Activated T-cell treated with anti-CD3 and anti-CD28 coated beads for 48 hours (primary cell): Measurements from ENCODE around the gene ARHGAP40.
"Not testable (repeated sequence)": the region's sequence is repeated elsewhere in the genome, so short reads cannot be mapped to it uniquely, and the experiment has no call there.

ENCODE experiments used
- DNase-seq: peaks from one replicate; pipeline ENCODE4 v3.0.0-alpha.2; 2020; ENCODE audit warnings: low read depth

ARHGAP40 gene

DNA sequence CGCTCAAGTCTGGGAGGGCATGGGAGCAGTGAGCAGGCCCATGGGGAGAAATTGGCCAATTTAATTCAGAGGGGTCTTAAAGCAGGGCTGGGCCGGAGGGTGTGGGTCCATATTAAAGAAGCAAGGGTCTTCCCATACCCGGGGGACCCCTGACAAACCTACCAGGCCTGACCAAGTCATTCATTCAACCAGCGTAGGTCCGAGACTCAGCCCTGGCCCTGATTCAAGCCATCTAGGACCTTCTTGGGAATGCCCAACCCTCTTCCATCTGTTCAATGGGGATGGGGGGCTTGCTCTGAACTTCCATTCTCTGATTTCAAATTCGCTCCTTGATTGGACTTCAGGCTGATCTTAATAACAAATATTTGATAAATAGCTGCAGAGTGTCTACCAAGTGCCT is 13.3 kb upstream of the ARHGAP40 start:
- no peak for DNase-seq

DNA sequence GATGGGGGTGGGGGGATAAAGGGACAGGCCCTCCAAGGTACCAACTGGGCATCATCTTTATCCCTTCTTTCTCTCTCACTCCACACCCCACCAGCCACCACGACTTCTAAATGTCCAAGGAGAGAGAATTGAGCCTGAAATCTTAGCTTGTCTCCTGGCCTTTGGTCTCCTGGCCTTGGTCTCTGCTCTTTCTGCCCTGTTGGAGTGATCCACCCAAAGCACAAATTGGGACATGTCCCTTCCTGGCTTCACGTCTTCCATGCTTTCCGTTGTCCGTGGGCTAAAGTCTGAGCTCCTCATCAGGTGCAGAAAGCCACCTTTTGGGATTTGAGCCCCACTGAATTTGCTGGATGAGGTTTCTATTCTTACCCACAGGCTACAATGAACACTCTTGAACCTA is 12.3 kb upstream of the ARHGAP40 start:
- no peak for DNase-seq

DNA sequence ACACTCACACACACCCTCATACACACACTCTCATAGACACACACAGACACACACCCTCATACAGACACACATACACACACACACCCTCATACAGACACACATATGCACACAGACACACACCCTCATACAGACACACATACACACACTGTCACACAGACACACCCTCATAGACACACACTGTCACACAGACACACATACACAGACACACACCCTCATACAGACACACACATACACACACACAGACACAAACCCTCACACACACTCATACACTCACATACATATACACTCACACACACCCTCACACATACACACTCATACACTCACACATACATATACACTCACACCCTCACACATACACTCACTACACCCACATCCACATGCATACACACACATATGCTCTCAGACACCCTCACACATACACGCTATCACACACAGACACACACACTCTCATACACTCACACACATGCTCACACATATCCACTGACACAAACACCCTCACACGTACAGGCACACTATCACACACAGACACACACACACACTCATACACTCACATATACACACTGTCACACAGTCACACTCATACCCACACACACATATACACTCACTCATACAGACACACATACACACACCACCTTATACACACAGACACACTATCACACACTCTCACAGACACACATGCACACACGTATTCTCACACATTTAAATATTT is 11.5 kb upstream of the ARHGAP40 start:
- DNase-seq: no peak

DNA sequence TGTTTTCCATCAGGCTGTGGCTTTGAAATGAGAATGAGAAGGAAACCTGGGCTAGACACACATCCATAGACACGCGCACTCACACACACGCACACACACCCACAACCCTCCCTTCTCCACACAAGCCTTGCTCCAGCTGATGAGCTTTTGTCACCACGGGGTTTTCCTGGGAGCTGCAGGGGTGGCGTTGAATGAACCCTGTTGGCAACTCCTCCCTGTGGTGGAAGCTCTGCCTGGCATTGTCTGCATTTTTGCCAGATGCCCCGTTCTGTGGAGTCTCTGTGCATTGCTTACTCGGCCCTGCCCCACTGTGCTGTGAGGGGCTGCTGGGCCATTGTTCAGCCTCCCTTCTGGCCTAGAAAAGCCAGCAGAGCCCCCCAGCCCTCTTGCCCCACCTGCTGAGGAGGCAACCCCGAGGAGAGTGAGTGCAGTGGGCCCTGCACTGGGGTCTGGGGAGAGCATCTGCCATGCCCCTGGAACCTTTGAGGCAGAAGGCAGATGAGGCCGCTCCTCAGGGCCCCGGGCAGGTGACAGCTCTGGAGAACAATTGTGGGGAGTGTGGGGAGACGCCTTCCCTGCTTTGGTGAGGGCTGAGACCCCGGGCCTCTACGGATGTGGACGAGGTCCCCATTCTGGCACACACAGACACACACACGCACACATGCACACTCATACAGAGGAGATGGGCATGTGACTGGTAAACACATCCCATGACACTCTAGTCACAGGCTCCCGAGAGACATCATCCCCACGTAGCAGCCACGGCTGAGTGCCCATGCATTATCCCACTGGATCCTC is 10.7 kb upstream of the ARHGAP40 start:
- DNase-seq: no peak

DNA sequence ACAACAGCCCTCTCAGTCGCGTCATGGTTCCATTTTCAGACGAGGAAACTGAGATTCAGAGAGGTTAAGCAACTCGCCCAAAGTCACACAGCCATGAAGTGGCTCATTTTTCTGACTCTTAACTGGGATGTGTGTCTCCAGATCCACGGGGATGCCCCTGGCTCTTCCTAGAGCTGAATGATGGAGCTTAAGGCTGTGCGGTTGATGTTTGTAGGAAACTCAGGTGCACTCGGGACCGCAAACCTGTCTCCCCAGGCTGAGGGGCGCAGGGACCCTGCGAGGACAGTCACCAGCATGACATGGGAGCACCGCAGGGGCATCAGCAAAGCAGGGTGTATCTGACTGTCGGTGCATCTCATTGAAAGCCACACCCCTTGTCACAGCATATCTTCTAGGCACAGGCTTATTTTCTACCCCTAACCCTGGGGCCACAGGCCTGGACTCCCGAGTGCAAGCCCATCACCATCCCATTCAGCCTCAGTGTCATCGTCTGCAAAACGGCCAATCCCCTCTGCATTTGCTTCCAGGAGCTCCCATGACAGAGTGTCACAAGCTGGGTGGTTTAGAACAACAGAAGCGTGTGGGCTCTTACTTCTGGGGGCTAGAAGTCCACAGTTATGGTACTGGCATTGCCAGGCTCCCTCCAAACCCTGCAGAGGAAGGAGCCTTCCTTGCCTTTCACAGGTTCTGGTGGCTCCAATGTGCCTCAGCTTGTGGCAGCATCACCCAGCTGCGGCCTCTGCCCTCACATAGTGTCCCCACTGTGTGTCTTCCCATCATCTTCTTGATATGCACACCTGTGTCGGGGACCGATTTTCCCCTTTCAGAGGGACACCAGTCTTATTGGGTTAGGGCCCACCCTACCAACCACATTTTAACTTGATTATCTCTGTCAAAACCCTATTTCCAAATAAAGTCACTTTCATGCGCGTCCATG is 9.9 kb upstream of the ARHGAP40 start:
- no peak for DNase-seq

DNA sequence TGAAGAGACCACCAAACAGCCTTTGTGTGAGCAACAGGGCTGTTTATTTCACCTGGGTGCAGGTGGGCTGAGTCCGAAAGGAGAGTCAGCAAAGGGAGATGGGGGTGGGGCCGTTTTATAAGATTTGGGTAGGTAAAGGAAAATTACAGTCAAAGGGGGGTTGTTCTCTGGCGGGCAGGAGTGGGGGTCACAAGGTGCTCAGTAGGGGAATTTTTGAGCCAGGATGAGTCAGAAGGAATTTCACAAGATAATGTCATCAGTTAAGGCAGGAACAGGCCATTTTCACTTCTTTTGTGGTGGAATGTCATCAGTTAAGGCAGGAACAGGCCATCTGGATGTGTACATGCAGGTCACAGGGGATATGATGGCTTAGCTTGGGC is 9.2 kb upstream of the ARHGAP40 start:
- not testable (repeated sequence) for DNase-seq

DNA sequence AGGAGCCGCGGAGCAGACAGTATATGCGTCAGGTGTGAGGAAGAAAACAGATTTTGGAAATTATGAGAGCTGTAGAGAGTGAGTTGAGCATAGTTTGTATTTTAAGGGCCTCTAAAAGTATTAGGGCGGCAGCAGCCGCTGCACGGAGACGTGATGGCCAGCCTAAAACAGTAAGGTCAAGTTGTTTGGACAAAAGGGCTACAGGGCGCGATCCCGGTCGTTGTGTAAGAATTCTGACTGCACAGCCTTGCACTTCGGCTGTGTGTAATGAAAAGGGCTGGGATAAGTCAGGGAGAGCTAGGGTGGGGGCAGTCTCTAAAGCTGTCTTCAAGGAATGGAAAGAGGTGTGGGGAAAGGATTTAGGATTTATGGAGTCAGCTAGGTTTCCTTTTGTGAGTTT is 7.3 kb upstream of the ARHGAP40 start:
- not testable (repeated sequence) for DNase-seq

DNA sequence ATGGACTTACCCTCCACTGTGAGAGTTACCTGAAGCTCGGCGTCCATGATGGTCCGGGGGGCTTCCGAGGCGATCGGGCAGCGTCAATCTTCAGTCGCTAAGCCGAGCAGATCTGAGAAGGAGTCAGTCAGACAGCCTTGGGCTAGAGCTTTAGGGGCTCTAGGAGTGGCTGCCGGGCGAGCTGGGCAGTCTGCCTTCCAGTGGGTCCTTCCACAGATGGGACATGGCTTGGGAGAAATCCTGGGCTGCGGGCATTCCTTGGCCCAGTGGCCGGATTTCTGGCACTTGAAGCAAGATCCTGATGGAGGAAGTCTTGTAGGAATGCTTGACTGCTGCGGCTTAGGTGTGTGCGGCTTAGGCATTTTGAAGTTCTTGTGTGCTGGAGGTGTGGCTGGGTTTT is 5.7 kb upstream of the ARHGAP40 start:
- not testable (repeated sequence) for DNase-seq

DNA sequence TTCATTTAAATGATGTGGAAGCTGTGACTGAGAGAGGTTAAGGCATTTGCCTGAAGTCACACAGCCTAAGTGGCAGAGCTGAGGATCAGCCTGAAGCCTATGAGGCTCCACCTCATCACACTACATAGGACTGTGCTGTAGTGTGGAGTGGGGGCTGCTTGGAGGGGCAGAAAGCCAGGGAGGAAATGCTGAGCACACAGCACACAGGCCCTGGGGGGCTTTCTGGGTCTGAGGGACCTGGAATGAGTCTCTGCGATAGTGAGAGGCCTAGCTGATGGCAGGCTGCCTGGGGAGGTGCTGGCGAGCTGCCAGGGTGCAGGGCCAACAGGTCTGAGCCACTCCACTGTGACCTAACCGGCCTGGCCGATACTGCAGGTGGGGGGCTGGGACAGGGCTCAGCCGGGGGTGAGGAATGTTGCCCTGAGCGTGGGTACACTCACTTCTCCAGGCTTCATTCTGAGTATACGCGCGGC is 2.2 kb upstream of the ARHGAP40 start:
- no peak for DNase-seq

DNA sequence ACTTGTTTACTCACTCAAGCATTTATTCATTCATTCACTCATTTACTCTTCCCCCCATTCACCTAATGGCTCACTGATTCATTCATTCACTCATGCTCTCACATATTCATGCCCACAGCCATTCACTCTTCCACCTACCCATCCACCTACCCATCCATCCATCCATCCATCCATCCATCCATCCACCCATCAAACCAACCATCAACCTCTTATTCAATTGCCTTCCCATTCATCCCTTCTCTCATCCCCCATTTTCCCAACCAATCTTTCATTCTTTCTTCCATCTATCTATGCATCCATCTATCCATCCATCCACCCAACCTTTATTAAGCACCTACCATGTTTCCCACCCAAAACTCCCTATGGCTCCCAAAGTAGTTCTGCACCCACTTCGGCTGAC is 1.6 kb upstream of the ARHGAP40 start:
- DNase-seq: no peak

DNA sequence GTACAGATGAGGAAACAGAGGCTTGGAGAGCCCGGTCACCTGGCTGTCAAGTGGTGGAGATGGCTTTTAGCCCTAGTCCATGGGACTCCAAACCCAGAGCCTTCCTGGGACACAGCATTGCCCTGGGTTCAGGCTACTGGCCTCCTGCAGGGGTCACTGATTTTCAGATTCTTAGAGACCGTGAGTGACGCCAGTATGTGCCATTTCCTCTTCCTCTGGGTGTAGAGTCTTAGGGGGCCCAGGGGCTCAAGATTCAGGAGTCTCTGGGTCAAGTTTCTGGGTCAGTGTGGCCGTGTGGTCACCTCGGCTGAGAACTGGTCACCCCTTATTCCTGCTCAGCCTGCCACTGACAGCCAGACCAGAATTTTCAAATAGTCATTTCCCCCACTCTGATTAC is 574 bp downstream of the ARHGAP40 start:
- DNase-seq: no peak

DNA sequence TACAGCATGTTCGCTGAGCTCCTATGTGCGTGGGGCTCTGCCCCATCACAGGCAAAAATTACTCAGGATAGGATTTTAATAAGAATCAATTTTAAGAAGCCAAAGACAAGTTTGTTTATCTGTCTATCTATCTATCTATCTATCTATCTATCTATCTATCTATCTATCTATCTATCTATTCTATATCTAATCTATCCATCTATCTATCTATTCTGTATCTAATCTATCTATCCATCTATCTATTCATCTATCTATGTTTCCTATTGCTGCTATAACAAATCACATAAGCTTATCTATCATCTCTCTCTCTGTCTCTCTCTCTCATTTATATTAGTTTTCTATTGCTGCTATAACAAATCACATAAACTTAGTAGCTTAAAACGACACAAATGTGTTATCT is 1.7 kb downstream of the ARHGAP40 start:
- no peak for DNase-seq

DNA sequence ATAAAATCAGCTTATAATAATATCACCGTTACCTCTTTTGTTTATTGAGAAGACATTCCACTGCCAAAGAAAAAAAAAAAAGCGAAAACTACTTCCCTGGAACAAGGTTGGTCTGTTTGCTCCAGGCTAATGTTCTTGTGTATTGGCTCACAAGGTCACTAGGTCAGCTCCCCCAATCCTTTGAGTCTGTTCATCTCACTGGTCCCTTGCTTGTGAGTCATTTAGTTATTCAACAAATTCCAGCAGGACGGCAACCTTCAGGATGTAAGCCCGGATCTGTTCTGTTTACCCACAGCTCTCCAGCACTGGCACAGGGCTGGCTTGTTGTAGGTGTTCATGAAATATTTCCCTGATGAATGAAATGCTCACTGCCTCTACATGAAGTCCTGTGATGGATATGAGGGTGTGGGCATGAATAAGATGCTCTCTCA is 3.3 kb downstream of the ARHGAP40 start:
- no peak for DNase-seq

DNA sequence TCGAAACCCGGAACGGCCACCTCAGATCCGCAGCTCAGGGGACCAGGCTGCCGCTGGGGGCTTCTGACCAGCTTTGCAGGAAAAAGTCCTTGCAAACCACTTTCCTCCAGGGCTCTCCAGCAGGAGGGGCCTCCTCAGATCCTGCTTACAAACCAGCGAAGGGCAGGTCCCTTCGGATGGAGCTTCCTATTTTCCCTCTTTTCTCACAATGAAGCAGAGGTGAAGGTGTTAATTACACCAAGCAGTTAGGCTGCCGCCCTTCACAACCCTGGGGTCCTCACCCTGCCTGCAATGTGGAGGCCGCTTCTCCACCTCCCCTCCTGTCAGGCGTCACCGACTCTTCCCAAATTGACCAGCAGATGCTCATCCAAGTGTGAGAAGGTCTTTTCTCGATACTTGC is 5.7 kb downstream of the ARHGAP40 start:
- DNase-seq: no peak

DNA sequence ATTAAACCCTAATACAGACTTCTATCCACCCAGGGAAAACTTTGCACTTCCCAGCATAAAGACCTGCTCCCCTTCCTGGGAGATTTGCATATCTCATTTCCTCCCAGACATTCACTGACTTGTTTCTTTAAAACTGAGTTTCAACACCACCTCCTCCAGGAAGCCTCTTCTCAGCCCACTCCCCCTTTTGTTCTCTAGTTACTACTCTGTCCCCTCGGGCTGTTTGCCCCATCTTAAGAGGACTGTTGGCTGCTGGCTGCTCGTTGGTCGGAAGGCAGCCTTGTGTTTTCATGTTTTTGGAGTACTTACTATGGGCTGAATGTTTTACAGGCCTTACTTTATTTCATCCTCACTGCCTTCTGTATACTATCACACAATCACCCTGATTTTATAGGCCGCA is 6.6 kb downstream of the ARHGAP40 start:
- no peak for DNase-seq

DNA sequence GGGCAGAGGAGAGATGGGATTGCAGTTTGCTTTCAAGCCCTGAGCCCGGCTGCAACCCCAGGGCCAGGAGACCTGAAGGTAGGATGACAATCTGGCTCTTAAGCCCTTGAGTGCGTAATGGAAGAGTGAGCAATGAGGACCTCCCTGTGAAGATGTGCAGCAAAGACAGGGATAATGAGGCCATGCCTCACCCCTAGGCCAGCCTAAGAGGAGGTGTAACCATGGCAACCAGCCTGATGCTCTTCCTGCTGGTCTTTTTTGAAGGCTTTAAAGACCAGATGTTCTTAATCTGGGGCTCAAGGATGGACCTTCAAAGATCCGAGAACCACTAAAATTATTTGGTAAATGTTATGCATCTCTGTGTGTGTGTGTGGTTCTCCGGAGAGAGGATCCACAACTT is 8.2 kb downstream of the ARHGAP40 start:
- DNase-seq: no peak

DNA sequence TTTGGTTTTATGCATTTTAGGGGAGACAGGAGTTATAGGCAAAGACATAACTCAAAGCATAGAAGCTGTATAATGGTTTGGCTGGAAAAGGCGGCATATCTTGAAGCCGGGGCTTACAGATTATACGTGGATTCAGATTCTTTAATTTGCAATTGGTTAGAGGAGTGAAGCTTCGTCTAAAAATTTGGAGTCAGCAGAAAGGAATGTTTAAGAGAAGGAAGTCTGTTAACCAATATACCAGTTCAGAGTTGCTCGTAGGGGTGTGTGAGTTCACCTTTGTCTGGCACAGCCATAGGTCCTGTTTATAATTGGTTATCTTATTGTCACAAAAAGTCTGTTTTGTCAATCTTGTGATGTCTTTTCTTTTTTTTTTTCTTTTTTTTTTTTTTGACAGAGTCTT is 8.9 kb downstream of the ARHGAP40 start:
- DNase-seq: no peak

DNA sequence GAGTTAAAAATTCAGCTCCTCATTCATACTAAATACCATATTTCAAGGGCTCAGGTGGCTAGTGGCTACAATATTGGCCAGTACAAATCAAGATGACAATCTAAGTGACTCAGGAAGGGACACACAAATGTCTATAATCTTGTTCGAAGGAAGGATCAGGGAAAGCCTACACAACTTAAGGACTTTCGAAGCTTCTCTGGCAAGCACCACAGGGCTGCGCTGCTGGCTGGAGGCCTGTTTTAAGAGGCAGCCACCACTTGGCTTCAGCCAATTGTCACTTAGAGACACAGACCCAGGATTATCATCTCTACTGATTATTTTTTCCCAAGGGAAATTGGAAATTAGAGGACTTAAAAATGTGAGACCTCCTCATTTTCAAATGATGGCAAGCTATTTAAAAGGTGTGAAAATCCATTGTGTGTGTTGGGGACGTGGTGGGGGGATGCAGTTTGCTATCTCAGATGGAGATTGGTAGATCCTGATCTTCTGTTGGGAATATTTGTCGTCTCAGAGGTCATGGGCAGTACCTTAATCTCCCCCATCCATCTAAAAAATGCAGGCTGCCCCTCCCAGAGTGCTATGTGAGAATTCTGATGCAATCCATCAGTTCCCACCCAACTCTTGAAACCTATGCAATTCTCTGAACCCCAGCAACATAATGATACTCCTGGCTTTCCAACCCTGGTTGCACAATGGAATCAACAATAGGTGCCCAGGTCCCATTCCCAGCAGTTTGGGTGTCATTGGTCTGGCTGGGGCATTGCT is 11.3 kb downstream of the ARHGAP40 start:
- no peak for DNase-seq

DNA sequence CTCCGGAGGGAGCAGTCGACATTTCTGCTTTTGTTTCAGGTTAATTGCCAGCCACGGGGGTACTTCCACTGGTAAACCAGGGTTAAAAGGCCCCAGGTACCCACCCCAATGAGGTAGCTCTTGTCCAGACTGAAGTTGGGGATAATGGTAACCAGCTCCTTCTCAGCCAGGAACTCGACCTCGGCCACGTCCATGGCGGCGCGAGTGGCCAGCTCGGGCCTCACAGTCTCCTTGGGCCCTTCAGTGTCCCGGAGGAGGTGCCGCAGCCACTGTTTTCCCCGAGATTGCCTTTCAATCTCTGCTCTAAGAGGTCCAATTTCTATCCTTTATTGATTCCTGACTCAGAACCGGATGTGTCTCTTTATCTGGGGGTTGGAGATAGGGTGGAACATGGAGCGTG is 13.7 kb downstream of the ARHGAP40 start:
- DNase-seq: no peak

DNA sequence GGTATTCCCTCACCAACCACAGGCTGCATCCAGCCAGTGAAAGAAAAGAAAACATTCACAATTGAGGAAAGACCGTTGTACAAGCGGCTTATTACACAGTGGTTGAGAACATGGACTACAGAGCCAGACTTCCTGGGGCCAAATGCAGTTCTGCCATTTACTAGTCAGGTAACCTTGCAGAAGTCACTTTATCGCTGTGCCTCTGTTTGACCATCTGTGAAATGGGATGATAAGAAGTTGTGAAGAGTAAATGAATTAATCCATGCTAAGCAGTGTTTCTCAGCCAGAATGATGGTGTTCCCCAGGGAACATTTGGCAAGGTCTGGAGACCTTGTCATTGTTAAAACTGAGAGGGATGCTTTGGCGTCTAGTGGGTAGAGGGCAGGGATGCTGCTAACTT is 14.8 kb downstream of the ARHGAP40 start:
- DNase-seq: no peak

DNA sequence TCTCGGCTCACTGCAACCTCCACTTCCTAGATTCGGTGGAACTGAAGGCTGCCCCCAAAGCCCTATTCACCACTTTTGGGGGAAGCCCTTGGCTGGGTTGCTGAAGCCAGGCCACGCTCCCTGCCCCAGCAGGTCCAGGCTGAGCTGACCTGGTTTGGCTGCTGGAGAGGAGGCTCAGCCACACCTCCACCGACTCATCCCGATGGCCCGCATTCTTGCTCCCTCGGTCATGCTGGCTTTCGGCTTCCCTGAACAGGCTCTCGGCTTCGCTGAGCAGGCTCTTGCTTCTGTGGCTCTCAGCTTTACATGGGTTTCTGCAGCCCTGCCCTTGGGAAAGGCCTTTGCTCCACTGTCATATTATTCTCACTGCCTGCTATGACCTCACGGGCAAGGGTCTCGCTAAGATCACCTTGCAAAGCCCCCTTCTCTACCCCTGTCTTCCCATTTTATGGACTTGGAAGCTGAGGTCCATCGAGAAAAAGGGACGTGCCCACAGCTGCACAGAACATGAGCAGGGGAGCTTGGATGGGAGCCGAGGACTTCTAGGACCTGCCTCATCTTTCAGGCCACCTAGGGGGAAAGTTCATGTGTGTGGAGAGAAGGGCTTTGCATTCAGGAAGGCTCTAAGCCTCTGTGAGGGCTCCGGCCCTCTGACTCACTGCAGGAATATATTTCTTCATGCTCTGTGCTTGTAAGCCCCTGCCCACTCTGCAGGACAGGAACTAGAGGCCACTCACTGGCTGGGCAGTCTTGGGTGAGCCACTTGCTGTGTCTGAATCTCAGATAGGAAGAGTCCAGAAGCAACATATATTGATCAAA is 15.6 kb downstream of the ARHGAP40 start:
- no peak for DNase-seq
